NCI-H2107 treated with DMSO at 0.1 percent for 48 hours (cell line): ENCODE measurements around the gene MRGPRX2.

Experiments
- DNase-seq: peaks from one replicate; lab custom pipeline; 2025; ENCODE audit not compliant: unreplicated experiment; lab: John Stamatoyannopoulos, UW

The MRGPRX2 gene

DNA sequence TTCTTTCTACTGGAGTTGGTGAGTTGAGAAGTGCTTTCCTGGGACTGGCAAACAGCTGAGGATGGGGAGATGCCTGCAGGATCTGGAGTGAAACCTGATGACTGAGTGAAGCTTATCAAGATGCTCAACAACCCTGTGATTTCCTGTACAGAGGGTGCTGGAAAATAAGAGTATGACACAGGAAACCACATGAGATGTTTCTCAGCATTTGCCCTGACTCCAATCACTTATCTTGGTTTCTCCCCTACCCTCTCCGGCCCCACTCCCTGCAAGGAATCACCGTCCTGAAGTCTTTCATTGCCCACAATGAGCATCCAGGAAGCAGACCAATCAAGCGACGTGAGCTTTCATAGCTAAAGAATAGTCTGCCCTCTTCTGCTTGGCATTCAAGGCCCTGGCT is at the start of gene MRGPRX2:
Gene MRGPRX2 (minus strand): TSS at position 89 of the 400 bp plus-strand sequence. CDS start 4,315 bp downstream, outside the sequence.
- DNase-seq = no peak

DNA sequence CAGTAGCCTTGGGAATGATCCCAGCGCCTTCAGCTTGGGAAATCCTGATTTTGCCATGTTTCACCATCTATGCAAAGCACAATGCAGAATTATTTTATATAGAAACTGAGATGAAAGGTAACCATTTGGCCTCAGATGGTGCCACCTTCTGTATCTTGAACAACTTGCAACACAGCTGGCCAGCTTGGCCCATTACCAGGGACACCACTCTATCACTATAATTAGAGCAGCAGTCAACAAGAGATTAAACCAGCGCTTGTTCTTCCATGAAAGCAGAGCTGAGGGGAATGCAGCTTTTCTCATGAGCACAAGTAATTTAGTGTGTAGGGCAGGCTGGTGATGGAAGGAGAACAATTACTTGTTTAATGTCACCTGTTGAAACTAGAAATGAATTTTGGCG is 49.8 kb upstream of the MRGPRX2 start:
- DNase-seq = no peak

DNA sequence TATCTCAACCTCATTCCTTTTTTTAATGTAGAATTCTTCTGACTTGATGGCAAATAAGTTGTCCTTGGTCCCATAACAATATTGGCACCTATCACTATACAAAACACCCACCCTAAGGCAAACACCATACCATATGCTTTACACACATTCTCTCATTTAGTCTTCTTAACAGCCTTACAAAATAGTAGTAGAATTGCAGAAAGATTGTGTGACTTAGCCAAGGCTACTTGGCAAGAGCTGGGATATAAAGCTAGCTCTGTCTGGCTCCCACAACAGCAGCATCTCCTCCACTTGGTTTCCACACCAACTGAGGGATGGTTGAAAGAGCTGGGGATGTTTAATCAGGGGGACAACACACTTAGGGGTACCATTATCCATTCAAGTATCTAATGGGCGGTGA is 46.6 kb upstream of the MRGPRX2 start:
- DNase-seq = no peak

DNA sequence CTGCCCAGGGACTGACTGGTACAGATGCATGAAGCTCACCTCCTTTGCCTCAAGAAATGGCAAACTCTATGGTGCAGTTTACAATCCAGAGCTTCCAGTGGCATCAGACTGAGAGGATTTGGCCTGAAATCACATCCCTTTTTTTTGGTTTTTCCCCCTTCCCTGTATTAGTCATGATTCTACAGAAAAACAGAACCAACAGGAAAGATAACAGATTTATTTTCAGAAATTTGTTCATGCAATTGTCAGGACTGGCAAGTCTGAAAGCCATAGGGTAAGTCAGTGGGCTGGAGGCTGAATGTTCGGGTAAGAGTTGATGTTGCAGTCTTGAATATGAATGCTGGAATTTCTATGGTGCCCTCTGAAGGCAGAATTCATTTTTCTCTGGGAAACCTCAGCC is 44.5 kb upstream of the MRGPRX2 start:
- no peak for DNase-seq

DNA sequence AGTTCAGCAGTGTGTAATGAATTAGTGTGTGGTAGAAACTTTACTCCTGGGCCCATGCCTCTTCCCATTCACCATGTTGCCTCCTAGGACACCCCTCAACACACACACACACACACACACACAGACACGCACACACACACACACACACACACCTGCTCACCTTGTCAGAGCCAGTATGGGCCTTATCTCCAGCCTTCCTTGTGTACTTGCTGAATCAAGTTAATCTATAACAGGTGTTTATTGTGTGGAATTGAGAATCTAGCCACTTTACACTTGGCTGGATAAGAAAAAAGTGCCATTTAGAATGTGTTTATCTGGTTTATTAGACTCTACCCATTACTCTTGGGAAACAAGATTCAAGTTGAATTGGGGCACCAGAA is 42.0 kb upstream of the MRGPRX2 start:
- no peak for DNase-seq

DNA sequence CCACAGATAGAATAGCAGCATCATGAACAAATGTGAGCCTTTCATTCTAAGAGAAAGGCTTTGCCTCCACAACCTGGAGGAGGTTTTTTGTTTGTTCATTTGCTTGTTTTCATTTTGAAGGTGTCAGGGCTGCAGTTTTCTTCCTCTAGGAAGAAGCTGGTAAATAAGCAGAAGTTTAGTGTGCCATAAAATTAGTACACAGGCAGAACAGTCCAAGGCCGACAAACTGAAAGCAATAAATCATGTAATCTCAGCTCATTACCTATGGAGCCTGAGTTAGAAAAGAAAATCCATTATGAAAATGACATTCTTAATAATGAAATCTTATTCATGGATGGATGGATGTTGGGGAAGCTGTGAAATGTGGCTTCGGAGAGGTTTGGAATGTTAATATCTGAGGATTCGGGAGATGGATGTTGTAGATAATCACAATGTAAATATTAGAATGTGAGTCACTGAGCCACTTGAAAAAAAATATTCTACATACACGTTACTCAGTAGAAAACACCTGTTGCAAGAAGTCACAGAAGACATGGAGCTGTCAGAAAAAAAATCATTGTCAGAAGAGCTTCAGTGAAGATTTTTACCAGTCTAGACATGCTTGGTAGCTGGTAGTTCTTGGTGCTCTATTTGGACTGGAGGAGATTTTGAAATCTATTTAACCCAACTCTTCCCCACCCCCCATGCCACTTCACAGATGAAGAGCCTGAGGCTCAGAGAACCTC is 41.4 kb upstream of the MRGPRX2 start:
- DNase-seq = peak; percentile 51

GRCh38 chr11:19100885-19101284 is 40.4 kb upstream of the MRGPRX2 start:
- no peak for DNase-seq

DNA sequence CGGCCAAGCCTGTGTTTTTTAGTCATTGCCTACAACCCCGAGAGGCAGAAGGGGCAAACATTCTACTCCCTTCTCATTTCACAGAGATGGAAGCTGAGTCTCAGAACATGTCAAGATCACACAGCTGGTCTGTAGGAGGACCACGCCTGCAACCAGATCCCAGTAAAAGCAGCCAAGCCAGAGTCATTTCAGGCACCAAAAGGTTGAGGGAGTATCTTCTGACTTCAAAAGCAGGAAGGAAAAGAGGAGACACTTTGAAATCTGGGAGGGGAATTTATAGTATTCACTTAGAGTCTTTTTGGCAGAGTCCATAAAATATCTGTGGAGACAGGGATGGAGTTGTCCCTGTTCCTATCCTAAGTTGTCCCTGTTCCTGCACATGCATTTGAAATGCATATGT is 38.6 kb upstream of the MRGPRX2 start:
- DNase-seq = no peak

DNA sequence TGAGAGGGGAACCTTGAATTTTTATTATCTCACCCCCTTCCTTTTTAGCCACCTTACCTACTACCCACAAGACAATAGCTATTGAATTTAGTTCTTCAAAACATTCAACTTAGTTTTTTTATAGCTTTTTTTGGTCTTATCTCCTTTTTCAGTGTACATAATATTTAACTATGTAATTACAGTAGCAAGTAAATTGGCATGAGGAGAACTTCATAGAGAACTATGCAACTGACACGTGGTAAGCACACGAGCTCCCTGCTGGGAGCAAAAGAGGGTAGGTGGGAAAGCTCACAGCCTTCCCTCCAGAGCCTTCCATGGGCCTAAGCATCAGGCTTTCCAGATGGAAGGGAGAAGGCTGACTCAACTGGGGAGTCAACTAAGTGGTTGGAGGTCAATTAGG is 34.3 kb upstream of the MRGPRX2 start:
- DNase-seq = no peak

DNA sequence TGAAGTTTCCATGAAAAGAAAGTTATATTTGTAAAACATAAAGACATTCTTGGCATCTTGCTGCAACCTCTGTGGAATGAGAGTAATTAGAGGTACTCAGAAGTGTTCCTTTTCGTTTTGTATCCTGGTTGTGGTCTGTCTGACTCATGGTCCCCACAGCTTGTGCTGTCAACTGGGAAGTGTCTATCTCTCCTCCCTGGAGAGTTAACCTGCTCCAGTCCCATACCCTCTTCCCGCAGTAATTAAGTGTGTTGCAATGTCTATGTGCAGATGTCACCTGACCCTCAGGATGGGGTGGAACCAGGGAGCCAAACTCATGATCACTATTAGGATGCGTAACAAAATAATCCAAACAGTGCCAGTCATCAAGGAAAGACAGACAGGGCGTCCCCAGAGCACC is 33.5 kb upstream of the MRGPRX2 start:
- DNase-seq = no peak

DNA sequence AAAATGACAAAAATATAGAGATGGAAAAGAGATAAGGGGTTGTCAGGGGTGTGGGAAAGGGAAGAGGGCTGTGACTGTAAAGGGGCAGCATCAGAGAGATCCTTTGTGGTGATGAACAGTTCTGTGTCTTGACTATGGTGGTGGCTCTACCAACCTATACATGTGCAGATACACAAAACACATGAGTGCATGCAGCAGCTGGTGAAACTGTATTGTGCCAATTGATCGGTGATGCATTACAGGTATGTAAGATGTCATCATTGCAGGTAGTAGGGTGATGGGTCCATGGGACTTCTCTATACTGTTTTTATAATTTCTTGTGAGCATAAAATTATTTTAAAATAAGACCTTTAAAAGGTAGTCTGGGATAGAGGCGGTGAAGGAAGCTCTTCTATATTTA is 32.3 kb upstream of the MRGPRX2 start:
- no peak for DNase-seq

DNA sequence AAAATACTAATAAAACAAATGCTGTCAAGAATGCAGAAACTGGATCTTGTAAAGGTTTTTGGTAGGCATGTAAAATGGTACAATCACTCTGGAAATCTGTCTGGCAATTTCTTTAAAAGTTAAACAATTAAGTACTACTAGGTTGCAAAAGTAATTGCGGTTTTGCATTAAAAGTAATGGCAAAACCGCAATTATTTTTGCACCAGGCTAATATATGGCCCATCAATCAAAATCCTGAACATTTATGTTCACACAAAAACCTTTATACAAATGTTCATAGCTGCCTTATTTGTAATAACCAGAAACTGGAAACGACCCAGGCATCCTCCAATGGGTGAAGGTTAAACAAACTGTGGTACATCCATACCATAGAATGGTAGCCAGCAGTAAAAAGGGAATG is 31.8 kb upstream of the MRGPRX2 start:
- no peak for DNase-seq

GRCh38 chr11:19091366-19091765 is 30.8 kb upstream of the MRGPRX2 start:
- no peak for DNase-seq

DNA sequence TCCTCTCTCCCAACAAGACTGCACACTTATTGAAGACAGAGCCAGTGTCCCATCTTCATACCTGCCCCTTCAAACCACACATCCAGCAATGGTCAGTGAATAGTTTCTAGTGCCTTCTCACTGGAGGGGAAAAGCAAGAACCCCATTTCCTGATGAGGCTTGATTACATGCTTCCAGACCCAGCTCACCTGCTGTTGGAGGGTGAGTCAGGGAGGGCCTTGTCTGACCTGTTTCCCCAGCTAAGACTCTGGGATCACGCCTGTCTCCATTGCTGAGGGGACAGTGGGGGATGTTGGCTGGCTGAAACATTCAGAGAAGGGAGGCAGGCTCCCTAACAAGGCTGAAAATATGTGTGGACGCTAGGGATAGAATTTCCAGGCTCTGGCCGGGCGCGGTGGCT is 28.9 kb upstream of the MRGPRX2 start:
- DNase-seq = no peak

GRCh38 chr11:19088791-19089190 is 28.3 kb upstream of the MRGPRX2 start:
- no peak for DNase-seq

DNA sequence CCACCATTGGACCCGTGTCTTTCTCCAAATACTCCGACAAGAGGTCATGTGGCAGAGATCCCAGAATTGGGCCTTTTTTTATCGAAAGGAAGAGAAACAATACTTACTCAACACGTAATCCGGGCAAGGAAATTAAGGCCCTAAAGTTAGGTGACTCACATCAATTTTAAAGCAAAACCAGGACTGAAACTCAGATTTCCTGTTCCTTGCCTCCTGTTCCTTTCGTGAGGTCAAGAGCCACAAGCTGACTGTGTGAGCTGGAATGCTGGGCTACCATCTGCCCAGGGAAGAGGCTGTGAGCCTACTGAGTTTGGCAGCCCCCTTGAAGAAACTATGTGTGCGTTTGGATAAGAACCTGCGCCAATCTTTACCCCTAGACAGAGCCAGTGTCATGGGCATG is 27.1 kb upstream of the MRGPRX2 start:
- DNase-seq = no peak

DNA sequence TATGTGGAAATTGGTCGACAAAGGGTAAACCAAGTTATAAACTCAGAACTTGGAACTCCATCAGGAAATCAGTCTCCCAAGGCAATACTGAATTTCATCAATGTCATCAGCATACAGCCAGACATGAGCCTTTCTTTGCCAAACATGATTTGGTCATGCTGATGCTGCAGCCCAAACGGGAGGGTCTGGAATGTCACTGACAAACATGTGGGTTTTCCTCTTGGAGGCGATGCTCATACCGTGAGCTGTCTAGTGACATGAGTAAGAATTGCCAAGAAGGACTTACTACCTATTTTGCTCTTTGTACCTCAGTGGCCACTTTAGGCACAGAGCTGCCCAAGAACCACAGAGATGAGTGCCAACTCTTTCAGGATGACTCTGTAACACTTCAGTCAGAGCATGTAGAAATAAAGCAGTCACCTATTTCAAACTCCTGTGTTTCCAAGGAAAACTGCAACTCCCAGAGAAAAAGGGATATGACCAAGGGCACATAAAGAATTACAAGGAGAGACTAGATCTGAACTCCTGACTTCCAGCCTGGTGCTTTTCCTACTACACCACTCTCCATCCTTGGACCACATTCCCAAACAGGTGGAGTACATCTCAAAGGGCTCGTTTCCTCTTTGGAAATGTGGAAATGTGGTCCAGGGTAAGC is 24.3 kb upstream of the MRGPRX2 start:
- DNase-seq = no peak

DNA sequence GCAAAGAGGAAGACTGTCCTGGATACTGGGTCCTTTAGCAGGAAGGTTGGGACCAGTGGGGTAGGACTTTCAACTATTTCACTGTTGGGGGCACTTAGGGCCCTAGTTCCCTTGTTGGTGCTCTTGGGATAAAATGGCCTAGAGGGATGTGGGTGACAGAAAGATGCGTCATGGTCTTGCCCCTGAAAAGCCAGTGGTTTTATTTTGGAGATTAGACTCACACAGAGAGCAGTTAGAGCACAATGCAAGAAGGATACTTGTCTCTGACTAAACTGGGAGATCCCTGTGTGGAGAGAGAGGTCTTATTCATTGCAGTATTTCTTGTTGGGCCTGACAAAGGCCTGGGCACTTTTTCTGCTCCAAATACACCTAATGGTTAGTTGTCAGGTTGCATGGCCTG is 22.6 kb upstream of the MRGPRX2 start:
- no peak for DNase-seq

DNA sequence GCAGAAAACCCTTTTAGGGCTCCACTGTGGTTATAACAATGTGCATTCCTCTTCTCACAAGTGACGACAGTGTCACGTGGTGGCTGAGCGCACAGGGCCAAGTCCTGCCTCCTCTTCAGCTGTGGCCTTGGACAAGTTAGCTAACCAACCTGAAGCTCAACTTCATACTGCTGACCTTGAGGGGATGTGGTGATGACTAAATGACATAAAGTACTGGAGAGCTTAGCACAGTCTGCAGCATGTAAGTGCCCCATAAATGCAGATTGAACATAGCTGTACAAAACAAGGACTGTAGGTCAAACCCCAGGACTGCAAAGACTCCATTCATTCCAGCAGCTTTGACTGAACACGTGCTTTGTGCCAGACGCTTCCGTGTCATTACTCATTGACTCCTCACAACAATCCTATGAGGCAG is 20.1 kb upstream of the MRGPRX2 start:
- no peak for DNase-seq

GRCh38 chr11:19079643-19080440 is 19.3 kb upstream of the MRGPRX2 start:
- DNase-seq = no peak

GRCh38 chr11:19077965-19078364 is 17.4 kb upstream of the MRGPRX2 start:
- no peak for DNase-seq
